Erythroblast (primary cell): ENCODE measurements around the gene SLC25A30.
"Not testable (repeated sequence)": the region's sequence is repeated elsewhere in the genome, so short reads cannot be mapped to it uniquely, and the experiment has no call there.

Source experiments
- GATA1 ChIP-seq: IDR thresholded peaks from 2 replicates; pipeline ENCODE4 v1.6.1; 2011; ENCODE audit warnings: low read depth, mild to moderate bottlenecking, control low read depth, low read length, moderate library complexity
- POLR2A ChIP-seq: IDR thresholded peaks from 2 replicates; pipeline ENCODE4 v1.6.1; 2011; ENCODE audit warnings: mild to moderate bottlenecking, low read length

DNA sequence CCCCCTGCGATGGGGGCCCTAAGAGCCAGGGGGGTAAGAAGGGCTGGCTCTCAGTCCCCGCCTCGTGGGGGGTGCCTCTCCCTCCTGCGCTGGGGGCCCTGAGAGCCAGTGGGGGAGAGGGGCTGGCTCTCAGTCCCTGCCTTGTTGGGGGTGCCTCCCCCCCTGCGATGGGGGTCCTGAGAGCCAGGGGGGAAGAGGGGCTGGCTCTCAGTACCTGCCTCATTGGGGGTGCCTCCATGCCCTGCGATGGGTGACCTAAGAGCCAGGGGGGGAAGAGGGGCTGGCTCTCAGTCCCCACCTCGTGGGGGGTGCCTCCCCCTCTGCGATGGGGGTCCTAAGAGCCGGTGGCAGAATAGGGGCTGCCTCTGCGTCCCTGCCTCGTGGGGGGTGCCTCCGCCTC is 40.9 kb downstream of the SLC25A30 start:
- TF ChIP-seq POLR2A, GATA1: not testable (repeated sequence)
